ENCODE data around the gene LHX4. TPM values are rescaled to one million over a fixed set of nuclear protein-coding genes. Genes with fewer than 3 reads are reported as not detected.

The LHX4 gene
- total and polyA plus RNA-seq, 4 donors = under 0.01 to 0.19 (median 0.05) TPM

- Histone ChIP-seq H3K4me3 (ENCODE audit: low read depth in 1 of 3, low read length in 3 of 3) (no peak overlapping the region), H3K27me3 (ENCODE audit: control insufficient read depth in 4 of 4, insufficient read depth in 4 of 4, low read length in 3 of 4) (peaks cover 0 to 2% (median 0%) of the 10 kb centered on the region in 4 donors), H3K4me1 (ENCODE audit: control insufficient read depth in 4 of 4, insufficient read depth in 4 of 4, low read length in 3 of 4) (no peaks in the 10 kb centered on the region), H3K9ac (ENCODE audit: low read depth in 1 of 2, low read length in 2 of 2) (no peak overlapping the region), H3K27ac (ENCODE audit: low read depth in 1 of 2, low read length in 2 of 2) (no peak overlapping the region), H3K36me3 (ENCODE audit: control insufficient read depth in 4 of 4, insufficient read depth in 3 of 4, low read depth in 1 of 4, low read length in 3 of 4) (no peaks in the 10 kb centered on the region), H3K9me3 (ENCODE audit: control insufficient read depth in 4 of 4, low read length in 3 of 4) (no peaks in the 10 kb centered on the region)
- TF ChIP-seq JUND (IDR thresholded peaks at IDR 0.05) (no peak), HNF4G (IDR thresholded peaks at IDR 0.05) (no peak), ATF3 (IDR thresholded peaks at IDR 0.05) (no peak), HNF4A (conservative IDR thresholded peaks at IDR 0.05) (no peak), EGR1 (IDR thresholded peaks at IDR 0.05; ENCODE audit: low read depth in 2 of 2) (no peak), FOXA2 (IDR thresholded peaks at IDR 0.05) (no peak), GABPA (IDR thresholded peaks at IDR 0.05 in 1 of 2, conservative IDR thresholded peaks at IDR 0.05 in 1 of 2) (no peak), RXRA (IDR thresholded peaks at IDR 0.05) (no peak), YY1 (IDR thresholded peaks at IDR 0.05) (no peak), RAD21 (IDR thresholded peaks at IDR 0.05) (no peak), NR2F2 (IDR thresholded peaks at IDR 0.05) (no peak), SP1 (IDR thresholded peaks at IDR 0.05) (no peak), TAF1 (conservative IDR thresholded peaks at IDR 0.05) (no peak)
- TF ChIP-seq, protein P1, sequence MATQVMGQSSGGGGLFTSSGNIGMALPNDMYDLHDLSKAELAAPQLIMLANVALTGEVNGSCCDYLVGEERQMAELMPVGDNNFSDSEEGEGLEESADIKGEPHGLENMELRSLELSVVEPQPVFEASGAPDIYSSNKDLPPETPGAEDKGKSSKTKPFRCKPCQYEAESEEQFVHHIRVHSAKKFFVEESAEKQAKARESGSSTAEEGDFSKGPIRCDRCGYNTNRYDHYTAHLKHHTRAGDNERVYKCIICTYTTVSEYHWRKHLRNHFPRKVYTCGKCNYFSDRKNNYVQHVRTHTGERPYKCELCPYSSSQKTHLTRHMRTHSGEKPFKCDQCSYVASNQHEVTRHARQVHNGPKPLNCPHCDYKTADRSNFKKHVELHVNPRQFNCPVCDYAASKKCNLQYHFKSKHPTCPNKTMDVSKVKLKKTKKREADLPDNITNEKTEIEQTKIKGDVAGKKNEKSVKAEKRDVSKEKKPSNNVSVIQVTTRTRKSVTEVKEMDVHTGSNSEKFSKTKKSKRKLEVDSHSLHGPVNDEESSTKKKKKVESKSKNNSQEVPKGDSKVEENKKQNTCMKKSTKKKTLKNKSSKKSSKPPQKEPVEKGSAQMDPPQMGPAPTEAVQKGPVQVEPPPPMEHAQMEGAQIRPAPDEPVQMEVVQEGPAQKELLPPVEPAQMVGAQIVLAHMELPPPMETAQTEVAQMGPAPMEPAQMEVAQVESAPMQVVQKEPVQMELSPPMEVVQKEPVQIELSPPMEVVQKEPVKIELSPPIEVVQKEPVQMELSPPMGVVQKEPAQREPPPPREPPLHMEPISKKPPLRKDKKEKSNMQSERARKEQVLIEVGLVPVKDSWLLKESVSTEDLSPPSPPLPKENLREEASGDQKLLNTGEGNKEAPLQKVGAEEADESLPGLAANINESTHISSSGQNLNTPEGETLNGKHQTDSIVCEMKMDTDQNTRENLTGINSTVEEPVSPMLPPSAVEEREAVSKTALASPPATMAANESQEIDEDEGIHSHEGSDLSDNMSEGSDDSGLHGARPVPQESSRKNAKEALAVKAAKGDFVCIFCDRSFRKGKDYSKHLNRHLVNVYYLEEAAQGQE (IDR thresholded peaks at IDR 0.05) = no peak
- TF ChIP-seq, protein P2, sequence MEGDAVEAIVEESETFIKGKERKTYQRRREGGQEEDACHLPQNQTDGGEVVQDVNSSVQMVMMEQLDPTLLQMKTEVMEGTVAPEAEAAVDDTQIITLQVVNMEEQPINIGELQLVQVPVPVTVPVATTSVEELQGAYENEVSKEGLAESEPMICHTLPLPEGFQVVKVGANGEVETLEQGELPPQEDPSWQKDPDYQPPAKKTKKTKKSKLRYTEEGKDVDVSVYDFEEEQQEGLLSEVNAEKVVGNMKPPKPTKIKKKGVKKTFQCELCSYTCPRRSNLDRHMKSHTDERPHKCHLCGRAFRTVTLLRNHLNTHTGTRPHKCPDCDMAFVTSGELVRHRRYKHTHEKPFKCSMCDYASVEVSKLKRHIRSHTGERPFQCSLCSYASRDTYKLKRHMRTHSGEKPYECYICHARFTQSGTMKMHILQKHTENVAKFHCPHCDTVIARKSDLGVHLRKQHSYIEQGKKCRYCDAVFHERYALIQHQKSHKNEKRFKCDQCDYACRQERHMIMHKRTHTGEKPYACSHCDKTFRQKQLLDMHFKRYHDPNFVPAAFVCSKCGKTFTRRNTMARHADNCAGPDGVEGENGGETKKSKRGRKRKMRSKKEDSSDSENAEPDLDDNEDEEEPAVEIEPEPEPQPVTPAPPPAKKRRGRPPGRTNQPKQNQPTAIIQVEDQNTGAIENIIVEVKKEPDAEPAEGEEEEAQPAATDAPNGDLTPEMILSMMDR (IDR thresholded peaks at IDR 0.05; ENCODE audit: low read depth, low read length, missing input control) = no peak
- no peak for DNase-seq (ENCODE audit: low spot score)
- 85% methylated on average over 22 of the region's 22 CpGs for WGBS
Observed at GRCh38 chr1:180259431-180260338, 29.6 kb downstream of the LHX4 start.

DNA sequence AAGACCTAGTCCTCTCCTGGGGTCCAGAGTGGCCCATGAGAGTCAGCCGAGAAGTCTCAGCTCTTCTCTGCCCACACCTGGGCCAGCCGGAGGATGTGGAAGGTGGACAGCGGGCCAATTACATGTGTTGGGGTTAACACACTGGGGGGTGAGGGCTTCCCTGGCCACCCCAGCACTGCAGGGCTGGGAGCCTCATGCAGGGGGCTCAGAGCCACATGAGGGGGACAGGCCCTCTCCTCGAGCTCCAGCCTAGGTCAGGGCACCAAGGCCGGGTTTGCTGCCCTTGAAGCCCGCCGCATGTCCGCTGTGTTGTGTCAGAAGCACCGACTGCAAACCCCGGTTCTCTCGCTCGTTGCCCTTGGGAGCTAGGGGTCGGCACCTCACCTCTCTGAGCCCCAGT is 30.5 kb downstream of the LHX4 start:
- peaks cover 0 to 2% (median 0%) of the 10 kb centered on the region in 4 donors for H3K27me3 ChIP-seq (ENCODE audit: control insufficient read depth in 4 of 4, insufficient read depth in 4 of 4, low read length in 3 of 4)

More for the DNA sequence above, 30.5 kb downstream of the LHX4 start:
- H3K36me3 ChIP-seq (ENCODE audit: control insufficient read depth in 4 of 4, insufficient read depth in 3 of 4, low read depth in 1 of 4, low read length in 3 of 4) = no peaks in the 10 kb centered on the region
- TF ChIP-seq FOXA2 (IDR thresholded peaks at IDR 0.05) = no peak
- no peak for TF ChIP-seq EGR1 (IDR thresholded peaks at IDR 0.05; ENCODE audit: low read depth in 2 of 2)
- no peak for TF ChIP-seq MAX (IDR thresholded peaks at IDR 0.05)
- no peak for TF ChIP-seq TAF1 (conservative IDR thresholded peaks at IDR 0.05)
- no peak for TF ChIP-seq HNF4A (conservative IDR thresholded peaks at IDR 0.05)
- TF ChIP-seq SP1 (IDR thresholded peaks at IDR 0.05) = no peak
- no peak for DNase-seq (ENCODE audit: low spot score)
- 92% methylated on average over 13 of the region's 13 CpGs for WGBS
- no peaks in the 10 kb centered on the region for H3K4me1 ChIP-seq (ENCODE audit: control insufficient read depth in 4 of 4, insufficient read depth in 4 of 4, low read length in 3 of 4)
- H3K27ac ChIP-seq (ENCODE audit: low read depth in 1 of 2, low read length in 2 of 2) = no peak overlapping the region
- H3K4me3 ChIP-seq (ENCODE audit: low read depth in 1 of 3, low read length in 3 of 3) = no peak overlapping the region
- no peaks in the 10 kb centered on the region for H3K9me3 ChIP-seq (ENCODE audit: control insufficient read depth in 4 of 4, low read length in 3 of 4)
- H3K9ac ChIP-seq (ENCODE audit: low read depth in 1 of 2, low read length in 2 of 2) = no peak overlapping the region

Data from liver (tissue), 9 donors.